ENCODE measurements around the gene P2RY11. TPM values are rescaled to one million over a fixed set of nuclear protein-coding genes. Genes with fewer than 3 reads are reported as not detected.

The P2RY11 gene
- total RNA-seq, 4 donors from 2014 or later: 16.4 to 32.9 (median 19.9) TPM

DNA sequence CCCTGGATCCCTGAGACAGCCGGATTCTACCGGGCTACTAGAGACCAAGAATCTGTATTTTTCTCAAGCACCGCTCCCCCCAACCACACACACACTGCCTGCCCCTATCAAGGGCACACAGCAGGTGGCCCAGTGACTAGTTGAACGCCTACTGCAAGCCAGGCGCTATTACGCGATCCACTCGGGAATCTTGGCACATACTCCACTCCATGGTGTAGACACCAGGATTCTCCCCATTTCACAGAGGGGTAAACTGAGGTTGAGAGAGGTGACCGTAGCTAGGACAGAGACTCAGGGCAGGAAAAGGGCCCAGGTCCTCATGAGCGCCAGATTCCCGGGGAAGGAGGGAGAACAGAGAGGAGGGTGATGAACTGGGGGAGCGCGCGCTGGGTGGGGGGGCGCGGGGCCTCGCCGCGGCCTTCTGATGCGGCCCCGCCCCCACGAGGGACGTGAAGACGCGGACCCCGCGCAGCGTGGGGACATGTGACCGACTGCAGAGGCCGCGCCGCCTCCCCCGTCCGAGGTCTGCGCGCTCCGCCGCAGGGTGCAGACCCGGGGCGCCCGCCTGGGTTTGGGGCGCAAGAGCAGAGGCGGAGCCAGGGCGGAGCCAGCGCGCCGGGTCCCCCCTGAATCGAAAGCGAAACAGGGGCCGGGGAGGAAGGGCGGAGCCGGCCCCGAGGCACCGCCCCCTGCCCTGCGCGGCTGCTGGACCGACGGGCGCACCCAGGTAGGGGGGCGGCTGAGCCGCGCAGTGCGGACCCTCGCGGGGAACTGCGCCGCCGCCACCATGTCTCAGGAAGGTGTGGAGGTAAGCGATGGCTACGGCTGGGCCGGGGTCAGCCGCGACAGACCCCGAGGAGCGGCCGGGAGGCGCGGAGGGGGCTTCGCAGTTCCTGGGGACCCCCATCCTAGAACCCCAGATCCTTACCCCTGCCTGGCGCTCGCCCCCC lies 25.6 kb upstream of the P2RY11 start, which contains the start of gene SHFL:
TSS of gene SHFL (plus strand) at position 677 of the 950 bp plus-strand sequence. CDS start at position 788, 111 bp downstream.
- Histone ChIP-seq H3K36me3 (peaks cover 20% of the 10 kb centered on the region), H3K27ac (peak within 1 kb of the TSS; percentile 81), H3K27me3 (no peaks in the 10 kb centered on the region), H3K4me3 (peak within 1 kb of the TSS; percentile 94), H3K4me1 (peaks cover 10% of the 10 kb centered on the region), H3K9me3 (no peaks in the 10 kb centered on the region)
- TF ChIP-seq POLR2A (IDR thresholded peaks at IDR 0.05) (no peak), EP300 (IDR thresholded peaks at IDR 0.05) (no peak), CTCF (IDR thresholded peaks at IDR 0.05) (no peak), POLR2AphosphoS5 (IDR thresholded peaks at IDR 0.05) (no peak)
- no peak for DNase-seq (ENCODE audit: low spot score in 2 of 2)
- 10% methylated on average over 19 of the region's 81 CpGs for WGBS

GRCh38 chr19:10086591-10087192 lies 24.8 kb upstream of the P2RY11 start:
- no peaks in the 10 kb centered on the region for H3K27me3 ChIP-seq
- peaks cover 28% of the 10 kb centered on the region for H3K36me3 ChIP-seq
- DNase-seq (ENCODE audit: low spot score in 2 of 2): no peak
- WGBS: 14% methylated on average over 29 of the region's 43 CpGs
- H3K4me3 ChIP-seq: peak overlapping the region; percentile 94
- H3K9me3 ChIP-seq: no peaks in the 10 kb centered on the region
- peaks cover 10% of the 10 kb centered on the region for H3K4me1 ChIP-seq
- no peak for TF ChIP-seq POLR2A (IDR thresholded peaks at IDR 0.05)
- TF ChIP-seq POLR2AphosphoS5 (IDR thresholded peaks at IDR 0.05): no peak
- TF ChIP-seq EP300 (IDR thresholded peaks at IDR 0.05): no peak
- TF ChIP-seq CTCF (IDR thresholded peaks at IDR 0.05): no peak
- peak overlapping the region; percentile 81 for H3K27ac ChIP-seq

DNA sequence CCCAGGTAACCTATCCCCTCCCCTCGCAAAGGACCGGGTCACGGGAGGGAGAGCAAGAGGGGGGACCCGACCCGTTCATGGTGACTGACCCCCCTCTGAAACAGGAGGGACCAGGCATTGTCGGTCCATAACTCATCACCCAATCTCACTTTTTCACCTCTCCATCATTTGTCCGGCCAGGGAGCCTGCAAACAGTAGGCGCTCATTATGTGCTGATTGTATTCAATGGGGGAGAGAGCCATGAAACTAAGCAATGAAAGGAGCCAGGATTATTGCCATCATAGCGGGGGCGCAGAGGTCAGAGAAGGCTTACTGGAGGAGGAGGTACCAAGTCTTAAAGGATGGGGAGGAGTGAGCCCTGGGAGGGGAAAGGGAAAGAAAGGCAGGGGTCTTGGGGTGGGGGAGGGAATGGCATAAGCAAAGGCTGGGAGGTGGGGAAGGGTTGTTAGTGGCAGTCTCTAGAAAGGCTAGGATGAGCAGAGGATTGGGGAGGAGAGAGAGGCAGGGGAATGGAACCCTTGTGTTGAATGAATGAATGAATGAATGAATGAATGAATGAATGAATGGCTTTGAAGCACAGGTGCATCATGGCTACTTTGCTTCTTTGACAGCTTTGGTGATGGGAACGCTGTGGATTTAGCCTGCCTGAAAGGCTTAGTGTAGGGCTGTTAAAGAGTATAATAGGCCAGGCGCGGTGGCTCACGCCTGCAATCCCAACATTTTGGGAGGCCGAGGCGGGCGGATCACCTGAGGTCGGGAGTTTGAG lies 24.0 kb upstream of the P2RY11 start:
- H3K27ac ChIP-seq: no peak overlapping the region
- peaks cover 10% of the 10 kb centered on the region for H3K4me1 ChIP-seq
- peaks cover 33% of the 10 kb centered on the region for H3K36me3 ChIP-seq
- no peak for DNase-seq (ENCODE audit: low spot score in 2 of 2)
- H3K4me3 ChIP-seq: peak overlapping the region; percentile 94
- no peaks in the 10 kb centered on the region for H3K9me3 ChIP-seq
- no peak for TF ChIP-seq EP300 (IDR thresholded peaks at IDR 0.05)
- TF ChIP-seq CTCF (IDR thresholded peaks at IDR 0.05): no peak
- TF ChIP-seq POLR2A (IDR thresholded peaks at IDR 0.05): no peak
- no peak for TF ChIP-seq POLR2AphosphoS5 (IDR thresholded peaks at IDR 0.05)
- H3K27me3 ChIP-seq: no peaks in the 10 kb centered on the region
- WGBS: 83% methylated on average over 17 of the region's 18 CpGs

DNA sequence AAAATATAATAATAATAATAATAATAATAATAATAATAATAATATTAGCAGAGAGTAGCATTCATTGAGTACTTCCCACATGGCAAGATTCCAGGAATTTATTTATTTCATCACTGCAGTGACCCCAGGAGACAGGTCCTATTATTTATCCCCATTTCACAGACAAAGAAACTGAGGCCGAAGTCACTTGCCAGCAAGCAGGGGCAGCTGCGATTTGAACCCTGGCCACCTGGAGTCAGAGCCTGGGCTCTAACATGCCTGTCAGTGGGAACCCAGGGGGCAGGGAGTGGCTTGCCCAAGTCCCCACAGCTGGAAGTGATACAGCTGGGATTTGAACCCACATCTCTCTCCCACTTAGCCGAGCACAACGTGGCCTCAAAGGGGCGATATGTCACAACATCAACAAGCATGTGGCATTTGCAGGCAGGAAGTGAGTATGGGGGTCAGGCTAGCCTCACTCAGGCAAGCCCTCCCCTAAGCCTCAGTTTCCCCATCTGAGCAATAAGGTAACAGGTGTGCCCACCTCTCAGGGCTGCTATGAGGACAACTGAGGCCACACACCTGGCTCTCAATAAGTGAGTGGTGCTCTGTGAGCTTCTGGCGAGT lies 22.4 kb upstream of the P2RY11 start:
- TF ChIP-seq EP300 (IDR thresholded peaks at IDR 0.05) (no peak), POLR2A (IDR thresholded peaks at IDR 0.05) (no peak), CTCF (IDR thresholded peaks at IDR 0.05) (no peak), POLR2AphosphoS5 (IDR thresholded peaks at IDR 0.05) (no peak)
- no peak for DNase-seq (ENCODE audit: low spot score in 2 of 2)

More for the DNA sequence above, 22.4 kb upstream of the P2RY11 start:
- H3K4me1 ChIP-seq: peaks cover 10% of the 10 kb centered on the region
- no peaks in the 10 kb centered on the region for H3K9me3 ChIP-seq
- H3K27me3 ChIP-seq: no peaks in the 10 kb centered on the region
- peaks cover 37% of the 10 kb centered on the region for H3K36me3 ChIP-seq
- H3K4me3 ChIP-seq: no peak overlapping the region
- 94% methylated on average over 5 of the region's 6 CpGs for WGBS
- no peak overlapping the region for H3K27ac ChIP-seq

All from suprapubic skin (tissue), 4 donors.